ENCODE data around the gene CD247. TPM values are rescaled to one million over a fixed set of nuclear protein-coding genes. Genes with fewer than 3 reads are reported as not detected.

CD247 gene
- total and polyA plus RNA-seq, 3 donors from 2014 or later: 0.47 to 2.5 (median 1.1) TPM

DNA sequence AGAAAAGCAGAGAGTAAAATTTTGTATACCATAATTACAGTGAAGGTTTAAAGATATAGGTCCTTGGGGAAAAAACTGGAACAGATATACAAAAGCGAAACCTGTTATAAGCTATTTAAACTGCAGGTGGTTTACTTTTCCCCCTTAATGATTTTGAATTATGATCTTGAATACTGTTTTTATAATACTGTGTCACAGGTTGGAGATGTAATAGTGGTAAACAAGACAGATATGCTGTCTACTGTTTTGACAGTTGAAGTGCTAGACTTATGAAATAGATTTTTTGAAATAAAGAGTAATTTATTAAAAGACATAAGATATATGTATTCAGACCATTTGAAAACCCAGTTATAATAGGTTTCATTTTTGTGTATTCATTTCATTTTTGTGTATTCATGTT is 129.4 kb downstream of the CD247 start:
- intact Hi-C loops (cut with DNase I; ENCODE audit: low total_unique reads): no loop called here
- TF ChIP-seq, protein P1, sequence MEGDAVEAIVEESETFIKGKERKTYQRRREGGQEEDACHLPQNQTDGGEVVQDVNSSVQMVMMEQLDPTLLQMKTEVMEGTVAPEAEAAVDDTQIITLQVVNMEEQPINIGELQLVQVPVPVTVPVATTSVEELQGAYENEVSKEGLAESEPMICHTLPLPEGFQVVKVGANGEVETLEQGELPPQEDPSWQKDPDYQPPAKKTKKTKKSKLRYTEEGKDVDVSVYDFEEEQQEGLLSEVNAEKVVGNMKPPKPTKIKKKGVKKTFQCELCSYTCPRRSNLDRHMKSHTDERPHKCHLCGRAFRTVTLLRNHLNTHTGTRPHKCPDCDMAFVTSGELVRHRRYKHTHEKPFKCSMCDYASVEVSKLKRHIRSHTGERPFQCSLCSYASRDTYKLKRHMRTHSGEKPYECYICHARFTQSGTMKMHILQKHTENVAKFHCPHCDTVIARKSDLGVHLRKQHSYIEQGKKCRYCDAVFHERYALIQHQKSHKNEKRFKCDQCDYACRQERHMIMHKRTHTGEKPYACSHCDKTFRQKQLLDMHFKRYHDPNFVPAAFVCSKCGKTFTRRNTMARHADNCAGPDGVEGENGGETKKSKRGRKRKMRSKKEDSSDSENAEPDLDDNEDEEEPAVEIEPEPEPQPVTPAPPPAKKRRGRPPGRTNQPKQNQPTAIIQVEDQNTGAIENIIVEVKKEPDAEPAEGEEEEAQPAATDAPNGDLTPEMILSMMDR (IDR thresholded peaks at IDR 0.05): no peak
- WGBS, 2 donors: 93 to 100% methylated on average over 1 of the region's 1 CpG
- no peaks in the 10 kb centered on the region for H3K27me3 ChIP-seq
- H3K4me3 ChIP-seq: no peak overlapping the region
- H3K9me3 ChIP-seq: no peaks in the 10 kb centered on the region
- DNase-seq: no peak
- H3K27ac ChIP-seq: no peak overlapping the region
- H3K4me1 ChIP-seq: no peaks in the 10 kb centered on the region
- no peaks in the 10 kb centered on the region for H3K36me3 ChIP-seq (ENCODE audit: low read depth, missing control alignments)

DNA sequence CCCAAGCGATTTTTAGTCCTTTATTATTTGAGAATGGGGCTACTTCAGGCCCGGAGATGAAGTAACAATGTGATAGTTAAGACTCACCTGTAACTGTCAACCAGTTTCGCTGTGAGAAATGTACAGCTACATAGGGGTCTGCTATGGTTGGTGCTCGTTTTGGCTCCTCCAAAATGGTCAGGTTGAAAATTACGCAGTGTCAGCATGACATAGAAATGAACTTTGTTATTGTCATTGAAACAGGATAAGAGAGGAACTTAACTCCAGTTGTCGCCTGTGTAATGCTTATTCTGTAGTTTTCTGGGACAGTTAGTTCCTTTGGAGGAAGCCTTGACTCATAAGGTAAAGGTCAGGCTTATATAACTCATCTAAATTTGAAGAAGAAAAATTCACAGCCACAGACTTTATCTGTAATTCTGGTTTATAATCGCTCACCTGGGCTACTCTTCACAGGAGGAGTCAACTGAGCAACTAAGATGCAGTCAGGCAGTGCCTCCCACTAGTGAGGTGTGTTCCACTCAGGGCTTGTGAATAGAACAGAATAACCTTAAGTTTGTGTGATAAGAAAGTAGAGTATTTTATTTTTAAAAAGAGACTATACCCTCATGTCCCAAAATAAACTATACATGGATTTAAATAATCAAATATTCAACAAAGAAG is 130.9 kb downstream of the CD247 start:
- TF ChIP-seq, protein P1 (IDR thresholded peaks at IDR 0.05): no peak
- no peak for TF ChIP-seq POLR2A (IDR thresholded peaks at IDR 0.05)
- intact Hi-C loops (cut with DNase I; ENCODE audit: low total_unique reads): no loop called here
- DNase-seq: no peak
- Histone ChIP-seq H3K9me3 (no peaks in the 10 kb centered on the region), H3K4me1 (no peaks in the 10 kb centered on the region), H3K27me3 (no peaks in the 10 kb centered on the region), H3K4me3 (no peak overlapping the region), H3K27ac (no peak overlapping the region), H3K36me3 (ENCODE audit: low read depth, missing control alignments) (no peaks in the 10 kb centered on the region)
- WGBS, 2 donors: 85 to 92% methylated on average over 7 of the region's 7 CpGs

Other genes starting within 250 kb of the CD247 start
- gene CREG1, start 35.2 kb upstream of the CD247 start, total RNA-seq: 100 to 1,000 TPM; 181 to 215 TPM
- gene CREG1, start 35.2 kb upstream of the CD247 start, polyA plus RNA-seq (ENCODE audit: insufficient read depth, low read depth, low replicate concordance): 82.4 TPM
- 10 to 100 TPM; 13.8 to 24.7 TPM for gene RCSD1, start 111.7 kb upstream of the CD247 start, total RNA-seq
- 14.1 TPM for gene RCSD1, start 111.7 kb upstream of the CD247 start, polyA plus RNA-seq (ENCODE audit: insufficient read depth, low read depth, low replicate concordance)
- gene MPZL1, start 203.5 kb upstream of the CD247 start, total RNA-seq: 100 to 1,000 TPM; 154 to 160 TPM
- 148 TPM for gene MPZL1, start 203.5 kb upstream of the CD247 start, polyA plus RNA-seq (ENCODE audit: insufficient read depth, low read depth, low replicate concordance)

Measured in testis (tissue), 3 donors.